K562 (cell line): ENCODE measurements around the gene CCDC88A.

Experiments
- ELF1 ChIP-seq: fragments of 200-800 bp; sonication (Bioruptor generic); IDR thresholded peaks from 2 replicates; pipeline ENCODE4 v1.6.1; 2016; ENCODE audit warnings: missing genetic modification characterization, missing compliant biosample characterization
- PHF21A ChIP-seq: fragments of 450-650 bp; IDR thresholded peaks from 2 replicates; pipeline ENCODE4 v1.6.1; 2017; ENCODE audit warnings: low read depth, borderline replicate concordance

- TF ChIP-seq ELF1 (tag) = no peak
- no peak for TF ChIP-seq PHF21A
Measured at GRCh38 chr2:55334728-55335127, 84.9 kb downstream of the CCDC88A start.
